Activated T-helper 1 cell treated with anti-CD3 and anti-CD28 coated beads, Interleukin-2, amount 50 U/mL, for 16 hours (primary cell): ENCODE measurements around the gene TSC22D4.

ENCODE experiments used
- DNase-seq, 2 donors: peaks; one replicate each; pipeline ENCODE4 v3.0.0-alpha.2; 2020; ENCODE audit warnings: low read depth in 1 of 2, low spot score in 1 of 2

The TSC22D4 gene

DNA sequence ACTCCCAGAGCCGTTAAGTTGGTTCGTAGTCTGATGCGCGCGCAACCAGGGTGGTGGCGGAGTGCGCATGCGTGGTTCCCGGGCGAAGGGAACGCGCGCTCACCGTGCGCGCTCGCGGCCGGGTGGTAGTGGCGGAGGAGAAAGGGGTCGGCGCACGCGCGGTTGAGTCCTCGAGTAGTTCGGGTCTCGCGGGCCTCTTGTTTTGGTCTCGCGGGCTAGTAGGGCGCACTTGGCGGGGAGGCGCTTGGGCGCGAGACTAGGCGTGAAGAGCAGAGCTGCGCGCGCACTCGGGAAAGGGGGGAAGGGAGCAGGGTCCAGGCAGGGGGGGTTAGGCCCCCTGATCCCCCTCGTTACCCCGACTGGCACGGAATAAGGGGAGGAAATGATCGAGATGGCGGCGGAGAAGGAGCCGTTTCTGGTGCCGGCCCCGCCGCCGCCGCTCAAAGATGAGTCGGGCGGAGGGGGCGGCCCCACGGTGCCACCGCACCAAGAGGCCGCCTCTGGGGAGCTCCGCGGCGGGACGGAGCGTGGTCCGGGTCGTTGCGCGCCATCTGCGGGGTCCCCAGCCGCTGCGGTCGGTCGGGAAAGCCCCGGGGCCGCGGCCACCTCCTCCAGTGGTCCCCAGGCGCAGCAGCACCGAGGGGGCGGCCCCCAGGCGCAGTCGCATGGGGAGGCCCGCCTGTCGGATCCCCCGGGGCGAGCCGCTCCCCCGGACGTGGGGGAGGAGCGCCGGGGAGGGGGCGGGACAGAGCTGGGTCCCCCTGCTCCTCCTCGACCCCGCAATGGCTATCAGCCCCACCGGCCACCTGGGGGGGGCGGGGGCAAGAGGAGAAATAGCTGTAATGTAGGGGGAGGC lies 49.1 kb downstream of the TSC22D4 start, which contains the start of gene MEPCE:
Gene MEPCE, plus strand, starts transcription at position 195 of the 856 bp plus-strand sequence. Its CDS starts 188 bp downstream, at position 383.
- DNase-seq: peak; percentile 92 to 95

DNA sequence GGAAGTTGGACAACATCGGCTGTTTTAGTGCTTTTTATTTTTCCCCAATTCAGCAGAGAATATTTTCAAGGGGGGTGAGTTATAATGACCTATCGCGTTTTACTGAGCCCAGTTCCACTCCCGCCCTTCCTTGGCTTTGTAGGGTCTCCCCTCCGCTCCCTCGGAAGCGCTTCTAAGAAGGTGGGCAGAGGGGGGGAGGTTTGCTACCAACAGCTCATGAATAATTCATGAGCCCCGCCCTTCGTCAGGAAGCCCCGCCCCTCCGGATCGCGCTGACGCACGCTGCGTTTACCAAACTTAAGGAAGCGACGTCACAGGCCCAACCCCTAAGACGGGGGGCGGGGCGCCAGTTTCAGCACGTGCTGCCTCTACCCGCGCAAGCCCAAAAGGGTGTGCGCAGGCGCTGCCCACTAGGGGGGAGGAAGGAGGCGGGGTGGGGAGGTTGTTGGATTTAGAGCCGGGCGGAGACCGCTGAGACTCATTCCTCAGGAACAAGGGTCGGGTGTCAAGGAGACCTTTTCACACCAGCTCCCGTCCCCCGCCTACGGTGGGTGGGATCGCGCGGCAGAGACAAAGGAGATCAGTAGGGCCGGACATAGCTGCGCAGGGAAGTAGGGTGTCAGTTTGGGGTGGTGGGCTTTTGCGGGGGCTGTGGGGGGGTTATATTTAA lies 49.9 kb downstream of the TSC22D4 start:
- DNase-seq: peak; percentile 100

DNA sequence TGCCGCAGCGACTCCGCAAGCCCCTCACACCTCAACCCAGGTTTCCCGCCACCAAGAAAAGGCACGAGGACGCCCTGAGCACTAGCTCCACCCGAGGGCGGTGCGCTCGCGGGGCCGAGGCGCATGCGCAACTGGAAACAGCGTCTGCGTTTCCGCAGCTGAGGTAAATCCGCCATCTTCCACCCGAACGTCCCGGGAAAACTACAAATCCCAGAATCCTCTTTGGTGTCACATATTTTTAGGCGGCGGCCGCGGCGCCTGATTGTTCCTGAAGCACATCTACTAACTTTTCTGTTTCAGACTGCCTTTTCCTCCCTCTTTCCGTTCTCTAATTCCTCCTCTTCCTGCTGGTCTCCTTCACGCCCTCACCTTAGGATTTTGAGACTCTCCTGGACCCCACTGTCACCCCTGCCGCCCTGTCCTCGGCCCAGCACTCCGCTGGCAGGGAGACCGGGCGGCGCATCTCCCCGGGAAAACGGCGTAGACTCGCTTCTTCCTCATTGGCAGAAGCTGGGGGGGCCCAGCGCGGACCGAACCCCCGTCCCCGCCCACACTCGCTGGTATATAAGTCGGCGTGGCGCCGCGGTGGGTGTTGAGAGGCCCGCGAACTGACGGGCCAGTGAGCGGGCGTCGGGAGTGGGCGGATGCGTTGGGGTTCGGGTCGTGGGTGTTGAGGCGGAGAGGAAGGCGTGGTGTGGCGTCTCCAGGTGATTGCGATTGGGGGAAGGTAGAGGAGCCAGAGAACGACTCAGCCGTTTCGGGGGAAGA lies 50.6 kb downstream of the TSC22D4 start, which contains the start of gene ZCWPW1:
Gene ZCWPW1, minus strand, starts transcription at position 505 of the 768 bp plus-strand sequence. CDS start 8,054 bp downstream, outside the sequence.
- DNase-seq: peak; percentile 90 to 94

DNA sequence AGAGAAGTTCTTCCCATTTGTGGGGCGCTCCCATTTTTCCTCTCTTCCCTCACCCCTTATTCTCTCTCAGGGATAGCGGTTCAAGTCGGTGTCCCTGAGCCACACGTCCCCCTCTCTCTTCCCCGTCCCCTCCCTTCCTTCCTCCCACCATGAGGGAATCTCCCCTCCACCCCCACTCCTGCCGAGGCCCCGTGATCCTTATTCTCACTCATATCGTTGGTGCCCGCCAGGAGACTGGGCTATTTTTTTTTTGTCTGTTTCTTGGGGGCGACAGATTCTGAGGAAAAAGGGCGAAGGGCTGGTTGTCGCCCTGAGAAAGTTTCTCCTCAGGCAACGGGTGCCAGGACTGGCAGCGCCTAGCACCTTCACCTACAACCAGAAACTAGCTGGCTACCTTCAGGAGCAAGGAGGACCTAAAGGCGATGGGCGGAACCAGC lies 51.2 kb downstream of the TSC22D4 start:
- no peak for DNase-seq

DNA sequence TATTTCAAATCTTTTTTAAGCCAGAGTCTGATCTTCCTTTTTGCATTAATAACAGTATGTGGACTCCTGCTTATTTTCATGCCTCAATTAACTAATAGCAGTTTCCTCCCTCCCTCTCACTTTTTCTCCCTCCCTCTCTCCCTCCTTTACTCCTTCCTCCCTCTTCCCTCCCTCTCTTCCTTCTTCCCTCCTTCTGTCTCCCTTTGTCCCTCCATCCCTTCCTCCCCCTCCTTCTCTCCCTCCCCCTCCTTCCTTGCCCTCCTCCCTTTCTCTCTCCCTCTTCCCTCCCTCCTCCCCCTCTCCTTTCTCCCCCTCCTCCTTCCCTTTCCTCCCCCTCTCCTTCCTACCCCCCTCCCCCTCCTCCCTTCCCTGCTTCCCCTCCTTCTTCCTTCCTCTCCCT lies 52.5 kb downstream of the TSC22D4 start:
- no peak for DNase-seq

DNA sequence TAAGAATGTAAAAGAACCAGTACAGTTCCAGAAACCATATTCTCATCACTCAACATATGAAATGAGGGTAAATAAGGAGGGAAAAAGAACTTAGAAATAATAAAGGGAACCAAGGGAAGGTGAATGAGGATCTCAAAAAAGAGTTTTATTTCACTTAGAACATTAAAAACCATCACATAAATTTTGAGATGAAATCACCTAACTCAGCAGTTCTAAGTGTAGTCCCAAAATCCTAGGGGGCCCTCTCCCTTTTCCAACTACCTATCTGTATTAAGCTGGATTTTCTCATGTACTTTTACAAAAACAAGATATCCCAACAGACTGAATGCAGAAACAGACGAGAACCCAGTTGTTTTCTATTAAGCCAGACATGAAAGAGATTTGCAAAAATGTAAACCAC lies 53.7 kb downstream of the TSC22D4 start:
- DNase-seq: no peak

DNA sequence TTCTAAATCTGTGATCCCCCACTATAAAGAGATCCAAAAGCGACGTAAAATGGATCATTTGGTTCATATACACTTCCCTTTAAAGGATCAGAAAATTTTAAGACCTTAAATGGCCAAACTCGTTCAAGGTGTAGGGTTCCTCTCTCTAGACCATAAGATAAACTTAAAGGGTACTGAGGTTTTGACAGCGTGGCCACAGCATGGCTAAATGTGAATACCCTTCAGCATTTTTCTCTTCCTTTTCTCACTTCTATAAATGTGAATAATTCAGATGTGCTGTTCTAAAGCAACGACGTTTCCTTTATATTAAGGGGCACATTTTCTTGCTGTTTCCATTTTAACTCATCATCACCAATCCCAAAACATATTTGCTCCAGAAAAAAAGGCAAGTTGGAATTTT lies 55.7 kb downstream of the TSC22D4 start:
- no peak for DNase-seq

DNA sequence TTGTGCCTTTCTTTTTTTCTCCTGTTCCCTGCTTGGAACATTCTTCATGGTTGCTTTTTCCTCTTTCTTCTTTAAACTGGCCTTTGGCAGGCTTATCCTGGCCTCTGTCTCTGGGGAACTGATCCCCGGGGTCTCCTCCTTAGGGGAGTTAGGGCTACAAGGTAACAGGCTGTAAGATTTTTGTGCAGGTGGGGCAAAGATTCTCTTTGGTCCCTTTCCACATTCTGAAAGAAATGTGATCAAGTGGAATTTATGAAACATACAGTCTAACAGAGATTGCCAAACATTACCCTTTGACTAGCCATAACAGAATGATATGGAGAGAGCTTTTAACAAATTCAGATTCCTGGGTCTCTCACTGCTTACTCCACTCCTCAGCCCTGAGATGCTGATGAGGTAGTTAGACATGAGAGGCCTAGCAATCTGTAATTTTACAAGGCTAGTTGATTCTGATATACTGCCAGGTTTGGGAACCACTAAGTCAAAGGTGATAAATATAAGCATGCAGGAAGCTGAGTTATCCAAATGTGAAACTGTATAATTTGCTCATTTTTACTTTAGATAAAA lies 59.3 kb downstream of the TSC22D4 start:
- no peak for DNase-seq

DNA sequence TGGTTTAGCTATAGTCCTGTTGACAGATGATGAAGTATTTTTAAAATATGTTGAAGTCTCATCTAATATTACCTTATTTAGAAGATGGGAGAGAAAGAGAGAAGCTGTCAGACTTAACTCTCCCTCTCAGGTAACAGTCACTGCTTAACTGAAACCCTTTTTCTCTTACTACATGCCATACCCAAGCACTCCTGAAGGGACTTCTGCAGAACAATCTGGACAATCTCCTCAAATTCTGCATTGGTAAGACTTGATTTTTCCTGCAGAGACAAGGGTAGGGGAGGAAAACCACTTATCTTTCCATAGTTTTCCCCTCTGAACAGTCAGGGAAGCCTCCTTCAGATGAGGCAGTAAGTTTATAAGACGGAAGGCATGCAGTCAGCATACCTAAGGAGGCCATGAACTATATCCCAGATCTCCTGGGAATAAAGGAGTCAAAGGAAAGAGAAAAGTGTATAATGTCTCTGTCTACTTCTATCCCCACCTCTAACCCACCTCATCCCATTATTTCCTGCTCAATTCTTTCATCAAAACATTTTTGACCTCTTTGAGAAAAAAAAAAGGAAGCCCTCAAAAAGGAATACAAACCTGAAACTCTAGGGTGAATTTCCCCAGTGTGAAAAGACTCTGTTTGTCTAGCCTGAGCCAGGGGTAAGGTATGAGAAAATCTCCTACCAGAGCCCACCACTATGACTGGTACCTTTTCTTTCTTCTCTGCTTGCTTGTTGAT lies 59.9 kb downstream of the TSC22D4 start:
- DNase-seq: no peak
